ENCODE results near the gene SCARB1. TPM values are rescaled to one million over a fixed set of nuclear protein-coding genes. Genes with fewer than 3 reads are reported as not detected.

SCARB1 gene
- total RNA-seq, 1 donor from 2014 or later, result 44.5 TPM

- H3K27me3 Mint-ChIP-seq (ENCODE audit: low read depth, unreplicated experiment), result peaks cover 4% of the 10 kb centered on the region
- H3K4me1 Mint-ChIP-seq (ENCODE audit: low read depth, unreplicated experiment), result peaks cover 25% of the 10 kb centered on the region
- no peak for FAIRE-seq
Observed at GRCh38 chr12:124750149-124750656, 113.5 kb downstream of the SCARB1 start.

GRCh38 chr12:124749725-124750124, 113.9 kb downstream of the SCARB1 start:
- peaks cover 33% of the 10 kb centered on the region for H3K4me1 ChIP-seq (ENCODE audit: insufficient read depth, low read length)
- no peaks in the 10 kb centered on the region for H4K20me1 ChIP-seq (ENCODE audit: insufficient read depth, low read length)
- no peaks in the 10 kb centered on the region for H3K27me3 ChIP-seq (ENCODE audit: insufficient read depth, low read length)
- Mint-ChIP-seq H3K27ac (ENCODE audit: unreplicated experiment) (no peak overlapping the region), H3K4me3 (ENCODE audit: unreplicated experiment) (peak overlapping the region; percentile 34), H3K9me3 (ENCODE audit: unreplicated experiment) (peaks cover 5% of the 10 kb centered on the region), H3K36me3 (ENCODE audit: low read depth, unreplicated experiment) (no peaks in the 10 kb centered on the region), H3K4me1 (ENCODE audit: low read depth, unreplicated experiment) (peaks cover 24% of the 10 kb centered on the region), H3K27me3 (ENCODE audit: low read depth, unreplicated experiment) (peaks cover 4% of the 10 kb centered on the region)
- no peak overlapping the region for H2AFZ ChIP-seq (ENCODE audit: low read depth, low read length)
- no peak overlapping the region for H3K9ac ChIP-seq (ENCODE audit: low read length)
- H3K79me2 ChIP-seq (ENCODE audit: insufficient read depth, low read length), result no peaks in the 10 kb centered on the region
- H3K27ac ChIP-seq (ENCODE audit: low read depth, low read length), result no peak overlapping the region
- no peak for DNase-seq (ENCODE audit: low read depth)
- FAIRE-seq, result no peak
- no peak overlapping the region for H3K4me2 ChIP-seq (ENCODE audit: low read length)
- no peaks in the 10 kb centered on the region for H3K9me3 ChIP-seq (ENCODE audit: insufficient read depth, low read depth, low read length)
- TF ChIP-seq, protein P1, sequence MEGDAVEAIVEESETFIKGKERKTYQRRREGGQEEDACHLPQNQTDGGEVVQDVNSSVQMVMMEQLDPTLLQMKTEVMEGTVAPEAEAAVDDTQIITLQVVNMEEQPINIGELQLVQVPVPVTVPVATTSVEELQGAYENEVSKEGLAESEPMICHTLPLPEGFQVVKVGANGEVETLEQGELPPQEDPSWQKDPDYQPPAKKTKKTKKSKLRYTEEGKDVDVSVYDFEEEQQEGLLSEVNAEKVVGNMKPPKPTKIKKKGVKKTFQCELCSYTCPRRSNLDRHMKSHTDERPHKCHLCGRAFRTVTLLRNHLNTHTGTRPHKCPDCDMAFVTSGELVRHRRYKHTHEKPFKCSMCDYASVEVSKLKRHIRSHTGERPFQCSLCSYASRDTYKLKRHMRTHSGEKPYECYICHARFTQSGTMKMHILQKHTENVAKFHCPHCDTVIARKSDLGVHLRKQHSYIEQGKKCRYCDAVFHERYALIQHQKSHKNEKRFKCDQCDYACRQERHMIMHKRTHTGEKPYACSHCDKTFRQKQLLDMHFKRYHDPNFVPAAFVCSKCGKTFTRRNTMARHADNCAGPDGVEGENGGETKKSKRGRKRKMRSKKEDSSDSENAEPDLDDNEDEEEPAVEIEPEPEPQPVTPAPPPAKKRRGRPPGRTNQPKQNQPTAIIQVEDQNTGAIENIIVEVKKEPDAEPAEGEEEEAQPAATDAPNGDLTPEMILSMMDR (IDR thresholded peaks at IDR 0.05; ENCODE audit: insufficient read depth, low read depth, low read length), result no peak
- TF ChIP-seq EZH2 (IDR thresholded peaks at IDR 0.05; ENCODE audit: insufficient read depth, low read length), result no peak
- H3K36me3 ChIP-seq (ENCODE audit: insufficient read depth, low read length), result no peaks in the 10 kb centered on the region
- no peak overlapping the region for H3K4me3 ChIP-seq (ENCODE audit: insufficient read depth, low read depth, low read length)

More at GRCh38 chr12:124750149-124750656, 113.5 kb downstream of the SCARB1 start:
- no peak overlapping the region for H3K27ac ChIP-seq (ENCODE audit: low read depth, low read length)
- H3K36me3 Mint-ChIP-seq (ENCODE audit: low read depth, unreplicated experiment), result no peaks in the 10 kb centered on the region
- H3K4me3 Mint-ChIP-seq (ENCODE audit: unreplicated experiment), result peak overlapping the region; percentile 34
- no peak overlapping the region for H3K4me3 ChIP-seq (ENCODE audit: insufficient read depth, low read depth, low read length)
- H3K36me3 ChIP-seq (ENCODE audit: insufficient read depth, low read length), result no peaks in the 10 kb centered on the region
- no peaks in the 10 kb centered on the region for H4K20me1 ChIP-seq (ENCODE audit: insufficient read depth, low read length)
- peaks cover 5% of the 10 kb centered on the region for H3K9me3 Mint-ChIP-seq (ENCODE audit: unreplicated experiment)
- H3K9me3 ChIP-seq (ENCODE audit: insufficient read depth, low read depth, low read length), result no peaks in the 10 kb centered on the region
- no peak overlapping the region for H3K27ac Mint-ChIP-seq (ENCODE audit: unreplicated experiment)
- TF ChIP-seq, protein P1 (IDR thresholded peaks at IDR 0.05; ENCODE audit: insufficient read depth, low read depth, low read length), result no peak
- TF ChIP-seq EZH2 (IDR thresholded peaks at IDR 0.05; ENCODE audit: insufficient read depth, low read length), result no peak
- peaks cover 36% of the 10 kb centered on the region for H3K4me1 ChIP-seq (ENCODE audit: insufficient read depth, low read length)
- no peak for DNase-seq (ENCODE audit: low read depth)
- no peaks in the 10 kb centered on the region for H3K79me2 ChIP-seq (ENCODE audit: insufficient read depth, low read length)
- H2AFZ ChIP-seq (ENCODE audit: low read depth, low read length), result no peak overlapping the region
- no peak overlapping the region for H3K4me2 ChIP-seq (ENCODE audit: low read length)
- no peaks in the 10 kb centered on the region for H3K27me3 ChIP-seq (ENCODE audit: insufficient read depth, low read length)
- no peak overlapping the region for H3K9ac ChIP-seq (ENCODE audit: low read length)

DNA sequence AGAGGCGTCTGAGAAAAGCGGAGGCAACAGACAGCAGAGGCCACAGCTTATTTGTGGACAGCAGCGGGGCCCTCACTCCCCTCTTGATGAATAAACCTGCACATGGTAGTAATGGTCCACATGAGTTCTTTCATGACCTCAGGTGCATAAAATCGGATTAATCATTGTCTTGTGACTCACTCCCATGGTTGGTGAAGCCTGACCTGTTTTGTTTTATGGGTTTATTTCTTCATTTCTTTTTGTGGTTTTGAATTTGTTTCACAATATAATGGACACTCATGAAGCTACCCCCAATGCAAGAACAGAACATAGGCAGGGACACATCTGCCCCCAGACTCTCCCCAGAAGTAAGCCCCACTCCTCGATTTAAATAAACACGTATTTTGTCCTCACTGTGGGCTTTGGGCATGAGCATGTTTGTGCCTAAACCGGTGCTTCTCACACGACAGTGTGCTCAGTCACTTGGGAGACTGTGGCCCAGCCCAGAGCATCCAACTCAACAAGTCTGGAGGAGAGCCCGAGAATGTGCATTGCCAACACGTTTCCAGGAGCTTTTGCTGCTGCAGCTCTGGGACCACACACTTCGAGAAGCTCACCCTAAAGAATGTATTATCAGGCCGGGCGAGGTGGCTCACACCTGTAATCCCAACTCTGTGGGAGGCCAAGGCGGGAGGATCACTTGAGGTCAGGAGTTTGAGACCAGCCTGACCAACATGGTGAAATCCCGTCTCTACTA, 116.1 kb downstream of the SCARB1 start:
- Histone ChIP-seq H3K4me1 (ENCODE audit: insufficient read depth, low read length) (peaks cover 33% of the 10 kb centered on the region), H3K9ac (ENCODE audit: low read length) (peak overlapping the region; percentile 36), H3K27ac (ENCODE audit: low read depth, low read length) (peak overlapping the region; percentile 59), H3K9me3 (ENCODE audit: insufficient read depth, low read depth, low read length) (no peaks in the 10 kb centered on the region), H3K4me2 (ENCODE audit: low read length) (peak overlapping the region; percentile 68), H3K36me3 (ENCODE audit: insufficient read depth, low read length) (no peaks in the 10 kb centered on the region), H3K27me3 (ENCODE audit: insufficient read depth, low read length) (no peaks in the 10 kb centered on the region), H3K79me2 (ENCODE audit: insufficient read depth, low read length) (no peaks in the 10 kb centered on the region), H3K4me3 (ENCODE audit: insufficient read depth, low read depth, low read length) (no peak overlapping the region), H4K20me1 (ENCODE audit: insufficient read depth, low read length) (no peaks in the 10 kb centered on the region), H2AFZ (ENCODE audit: low read depth, low read length) (no peak overlapping the region)
- Mint-ChIP-seq H3K27me3 (ENCODE audit: low read depth, unreplicated experiment) (peaks cover 4% of the 10 kb centered on the region), H3K27ac (ENCODE audit: unreplicated experiment) (no peak overlapping the region), H3K36me3 (ENCODE audit: low read depth, unreplicated experiment) (no peaks in the 10 kb centered on the region), H3K4me3 (ENCODE audit: unreplicated experiment) (peak overlapping the region; percentile 28), H3K4me1 (ENCODE audit: low read depth, unreplicated experiment) (peaks cover 27% of the 10 kb centered on the region), H3K9me3 (ENCODE audit: unreplicated experiment) (no peaks in the 10 kb centered on the region)
- FAIRE-seq (peak; percentile 29), DNase-seq (ENCODE audit: low read depth) (peak; percentile 99)
- TF ChIP-seq, protein P1 (IDR thresholded peaks at IDR 0.05; ENCODE audit: insufficient read depth, low read depth, low read length), result no peak
- TF ChIP-seq EZH2 (IDR thresholded peaks at IDR 0.05; ENCODE audit: insufficient read depth, low read length), result no peak

Data from astrocyte (in vitro differentiated cells and primary cell).